Adrenal gland (tissue), 5 donors: ENCODE measurements around the gene DOCK11.

ENCODE experiments used
- CTCF ChIP-seq, 6 experiments: fragments of 450-650 bp in 4 of 6; fragments of 200-600 bp in 2 of 6; sonication (generic) in 1 of 6; IDR thresholded peaks; 1 replicate in 5 of 6; 2 replicates in 1 of 6; pipeline versions ENCODE4 v1.5.1 to v1.8.0; 2016 to 2021; ENCODE audit warnings: antibody characterized with exemption in 6 of 6, mild to moderate bottlenecking in 2 of 6, moderate library complexity in 1 of 6
- POLR2A ChIP-seq, 2 donors: fragments of 450-650 bp; IDR thresholded peaks; one replicate each; pipeline ENCODE4 v1.6.1; 2017; ENCODE audit warnings: antibody characterized with exemption in 2 of 2, mild to moderate bottlenecking in 2 of 2, moderate library complexity in 1 of 2
- donor health status: DM: no; HTN: no; CAD: no.

- TF ChIP-seq CTCF (IDR thresholded peaks at IDR 0.05): no peak
- TF ChIP-seq POLR2A (IDR thresholded peaks at IDR 0.05): no peak
Measured at GRCh38 chrX:118729042-118729652, 233.5 kb downstream of the DOCK11 start.
